GM19035 (cell line): ENCODE results near the gene KCNH4.
"Not testable (repeated sequence)": the region's sequence is repeated elsewhere in the genome, so short reads cannot be mapped to it uniquely, and the experiment has no call there.

Source experiments
- ATAC-seq: cut with Tn5 transposase; IDR thresholded peaks from one replicate; pipeline ENCODE4 v1.9.1; 2021; ENCODE audit not compliant: unreplicated experiment

KCNH4 gene

DNA sequence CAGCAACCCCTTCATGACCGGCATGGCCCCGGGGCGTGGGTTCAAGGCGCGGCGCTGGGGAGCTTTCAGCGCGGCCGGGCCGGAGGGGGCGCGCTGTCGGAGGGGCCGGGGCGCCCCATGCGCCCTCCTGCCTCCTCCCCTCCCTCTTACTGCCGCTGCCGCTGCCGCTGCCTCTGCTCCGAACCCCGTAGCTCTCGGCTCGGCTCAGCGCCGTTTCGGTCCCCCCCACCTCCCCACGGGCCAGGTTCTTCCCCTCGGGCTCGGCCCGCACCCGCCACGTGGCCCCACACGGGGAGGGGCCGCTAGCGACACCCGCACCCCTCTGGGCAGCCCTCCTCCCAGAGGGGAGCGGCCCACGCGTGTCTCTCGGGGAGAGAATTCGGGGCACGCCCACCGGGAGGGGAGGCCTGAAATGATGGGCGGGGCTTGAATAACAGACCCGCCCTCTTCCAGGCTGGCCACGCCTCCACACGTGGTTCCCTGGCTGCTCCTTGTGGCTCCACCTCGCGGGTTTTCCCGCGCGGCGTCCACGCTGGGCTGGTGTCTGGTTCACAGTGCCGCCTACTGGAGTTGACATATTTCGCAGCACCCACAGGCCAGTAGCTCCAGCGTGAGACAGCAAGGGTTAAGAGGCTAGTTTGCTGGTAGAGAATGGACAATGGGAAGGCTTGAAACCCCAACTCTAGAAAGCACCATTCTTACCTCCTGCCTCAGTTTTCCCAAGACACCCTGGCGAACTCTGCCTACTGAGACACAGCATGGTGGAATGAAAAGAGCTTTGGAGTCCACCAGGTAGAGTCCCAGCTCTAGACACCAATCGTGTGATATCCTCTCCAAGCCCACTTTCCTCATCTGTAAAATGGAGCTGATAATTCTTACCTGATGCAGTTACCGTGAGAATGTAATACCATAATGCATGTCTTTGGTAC, at the start of gene KCNH4:
Gene KCNH4, minus strand, starts transcription at position 221 of the 929 bp plus-strand sequence. Its CDS starts 197 bp downstream, at position 24.
- ATAC-seq, result peak; percentile 42

- ATAC-seq, result no peak
Measured at GRCh38 chr17:42230225-42230624, 49.3 kb upstream of the KCNH4 start.

- ATAC-seq, result no peak
Measured at GRCh38 chr17:42227849-42228700, 47.1 kb upstream of the KCNH4 start.

- no peak for ATAC-seq
Measured at GRCh38 chr17:42225646-42226045, 44.7 kb upstream of the KCNH4 start.

DNA sequence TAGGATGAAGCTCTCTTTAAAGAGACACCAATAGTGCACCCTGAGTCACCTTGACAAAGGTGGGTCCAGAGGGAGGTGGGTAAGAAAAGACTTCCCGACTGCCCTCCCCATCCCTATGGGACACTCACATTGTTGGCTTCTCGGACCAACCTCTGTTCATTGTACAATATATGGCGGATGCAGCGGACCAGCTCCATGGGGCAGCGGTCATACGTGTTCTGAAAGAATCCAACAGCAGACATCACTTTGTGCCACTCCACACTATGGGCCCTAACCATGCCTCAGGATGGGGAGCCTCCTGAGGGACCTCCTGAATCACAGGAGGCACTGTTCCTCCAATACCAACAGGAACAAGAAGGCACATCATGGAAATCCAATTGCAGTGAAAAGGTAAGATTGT, 43.7 kb upstream of the KCNH4 start:
- no peak for ATAC-seq

- no peak for ATAC-seq
Measured at GRCh38 chr17:42221886-42222745, 41.2 kb upstream of the KCNH4 start.

DNA sequence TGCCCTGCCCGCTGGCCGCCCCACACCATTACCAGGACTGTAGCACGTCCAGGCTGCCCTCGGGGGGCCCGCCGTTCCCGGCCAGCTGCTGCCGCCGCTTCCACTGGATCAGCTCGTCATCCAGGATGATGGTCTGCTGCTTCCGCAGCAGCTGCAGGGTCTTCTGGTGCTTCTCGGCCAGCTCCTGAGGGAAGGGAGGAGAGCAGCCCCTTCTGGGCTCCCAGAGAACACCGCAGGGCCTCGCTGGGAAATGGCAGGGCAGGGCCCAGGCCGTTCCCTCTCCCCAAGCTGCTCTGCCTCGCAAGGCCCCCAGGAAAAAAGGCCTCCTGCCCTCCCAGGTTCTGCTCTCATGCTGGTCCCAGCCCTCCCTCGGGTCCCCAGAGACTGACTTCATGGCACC, 38.3 kb upstream of the KCNH4 start:
- not testable (repeated sequence) for ATAC-seq

DNA sequence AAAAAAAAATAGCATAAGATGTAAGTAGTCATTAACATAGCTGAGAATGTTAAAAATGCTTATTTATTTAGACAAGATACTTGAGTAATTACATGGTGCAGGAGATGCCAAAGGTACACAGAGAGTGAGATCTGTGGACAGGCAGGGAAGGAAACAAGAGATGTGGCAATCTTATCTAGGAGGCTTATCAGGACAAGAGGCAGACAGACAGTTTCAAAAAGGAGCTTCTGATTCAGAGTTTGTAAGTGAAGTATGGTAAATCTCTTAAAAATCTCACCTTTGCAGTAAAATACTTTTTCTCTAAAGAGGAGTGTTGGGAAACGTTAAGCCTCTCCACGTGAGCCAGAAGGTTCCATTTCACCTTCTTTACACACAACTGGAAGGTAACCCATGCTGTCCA, 33.2 kb upstream of the KCNH4 start:
- no peak for ATAC-seq

GRCh38 chr17:42212382-42212781, 31.4 kb upstream of the KCNH4 start:
- no peak for ATAC-seq

GRCh38 chr17:42211921-42212341, 31.0 kb upstream of the KCNH4 start:
- not testable (repeated sequence) for ATAC-seq

GRCh38 chr17:42210046-42210445, 29.1 kb upstream of the KCNH4 start:
- no peak for ATAC-seq

GRCh38 chr17:42206153-42206612, 25.2 kb upstream of the KCNH4 start:
- ATAC-seq, result not testable (repeated sequence)

DNA sequence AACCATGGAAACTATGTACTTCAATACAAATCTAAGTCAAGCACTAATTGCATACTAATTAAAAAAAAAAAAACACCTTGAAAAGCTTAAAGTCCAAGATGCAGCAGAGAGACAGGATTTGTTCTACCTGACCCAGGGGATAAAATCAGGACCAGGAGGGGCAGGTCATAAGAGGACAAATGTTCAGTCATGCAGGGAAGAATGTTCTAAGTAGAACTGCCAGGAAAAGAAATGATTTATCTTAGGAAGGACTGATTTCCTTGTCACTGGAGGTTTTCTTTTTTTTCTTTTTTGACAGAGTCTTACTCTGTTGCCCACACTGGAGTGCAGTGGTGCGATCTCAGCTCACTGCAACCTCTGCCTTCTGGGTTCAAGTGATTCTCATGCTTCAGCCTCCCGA, 22.4 kb upstream of the KCNH4 start:
- ATAC-seq, result no peak

DNA sequence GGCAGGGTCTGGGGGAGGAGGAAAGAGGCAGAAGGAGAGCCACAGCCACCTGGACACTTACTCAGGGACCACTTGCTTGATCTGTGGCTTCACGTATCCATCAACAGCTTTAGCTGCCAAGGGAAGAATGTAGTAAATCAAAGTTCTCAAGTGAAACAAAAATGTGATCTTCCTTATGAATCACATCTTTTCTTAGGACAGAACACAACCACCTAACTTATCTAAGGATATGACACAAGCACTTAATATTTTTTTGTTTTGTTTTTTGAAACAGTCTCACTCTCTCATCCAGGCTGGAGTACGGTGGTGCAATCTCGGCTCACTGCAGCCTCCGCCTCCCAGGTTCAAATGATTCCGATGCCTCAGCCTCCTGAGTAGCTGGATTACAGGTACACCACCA, 21.8 kb upstream of the KCNH4 start:
- no peak for ATAC-seq

GRCh38 chr17:42202159-42202558, 21.2 kb upstream of the KCNH4 start:
- no peak for ATAC-seq

DNA sequence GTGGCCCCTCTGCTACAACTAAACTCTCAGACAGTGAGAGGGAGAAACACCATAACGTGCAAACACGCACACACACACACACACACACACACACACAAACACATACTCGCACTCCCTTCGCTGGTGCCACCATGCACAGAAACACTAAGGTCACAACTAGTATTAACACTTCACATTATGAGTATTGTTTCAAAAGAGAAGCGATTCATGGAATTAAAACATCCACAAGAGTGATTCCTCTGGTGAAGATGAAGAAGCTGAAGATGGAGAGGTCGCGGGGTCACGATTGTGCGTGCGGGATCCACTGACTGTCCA, 20.5 kb upstream of the KCNH4 start:
- no peak for ATAC-seq

DNA sequence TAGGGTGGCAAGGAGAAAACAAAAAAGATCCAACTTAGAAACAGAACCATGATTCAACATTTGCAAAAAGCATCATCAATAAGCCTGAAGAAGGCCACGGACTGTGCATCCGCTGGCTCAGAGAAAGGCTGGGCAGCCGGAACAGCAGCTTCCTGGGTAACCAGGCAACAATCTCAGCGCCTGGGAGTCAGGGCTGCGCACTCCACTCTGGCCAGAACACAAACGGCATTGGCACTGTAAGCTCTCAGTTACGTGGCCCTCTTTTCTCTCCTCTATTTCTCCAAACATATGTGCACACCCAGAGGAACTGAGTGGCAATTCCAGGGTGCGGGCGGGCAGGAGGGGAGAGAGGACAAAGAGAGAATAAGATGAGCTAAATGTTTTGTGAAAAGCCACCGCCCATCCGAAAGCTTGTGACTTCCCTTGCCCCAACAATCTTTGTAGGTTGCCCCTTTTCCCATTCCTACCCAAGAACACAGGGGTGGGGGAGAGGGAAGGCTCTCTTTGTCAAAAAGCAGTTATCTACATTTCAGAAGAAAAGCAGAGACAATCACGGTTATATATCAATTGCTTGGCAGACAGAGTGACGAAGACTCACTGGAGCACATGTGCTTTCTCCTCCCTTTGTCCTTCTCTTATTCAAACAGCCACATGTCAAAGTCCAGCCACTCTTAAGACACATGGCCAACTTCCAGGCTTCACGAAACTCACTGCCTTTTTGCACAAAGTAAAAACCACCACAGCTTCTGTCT, 19.9 kb upstream of the KCNH4 start:
- no peak for ATAC-seq

DNA sequence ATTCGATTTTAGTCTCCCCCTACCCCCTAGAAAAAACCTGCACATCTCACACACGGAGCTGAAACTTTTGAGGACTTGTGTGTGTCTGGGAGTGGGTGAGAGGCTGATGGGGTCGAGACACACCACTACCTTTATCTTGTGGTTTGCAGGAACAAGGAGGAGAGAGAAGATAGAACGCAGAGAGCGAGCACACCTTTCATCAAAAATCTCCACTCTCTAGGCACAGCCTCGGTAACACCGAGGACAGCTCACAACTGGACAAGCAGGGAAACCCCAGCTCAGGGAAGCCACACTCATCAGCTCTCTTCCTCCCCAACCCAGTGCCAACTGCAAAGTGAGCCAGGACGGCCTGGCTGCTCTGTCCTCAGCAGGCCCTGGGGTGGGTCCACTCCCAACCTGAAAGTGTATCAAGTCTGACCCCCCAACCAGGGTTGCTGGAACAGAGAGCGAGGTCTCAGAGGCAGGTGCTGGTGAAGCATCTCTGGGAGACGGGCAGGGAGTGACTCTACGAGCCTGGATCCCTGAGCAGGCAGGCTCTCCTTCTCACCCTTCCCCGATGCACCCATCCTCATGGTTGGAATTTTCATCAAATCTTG, 18.6 kb upstream of the KCNH4 start:
- no peak for ATAC-seq

GRCh38 chr17:42198897-42199296, 18.0 kb upstream of the KCNH4 start:
- no peak for ATAC-seq
